Measurements from ENCODE around the gene PFN4.
A peak's percentile ranks its signal among the peaks of the same experiment; 100 is the strongest.

The PFN4 gene

DNA sequence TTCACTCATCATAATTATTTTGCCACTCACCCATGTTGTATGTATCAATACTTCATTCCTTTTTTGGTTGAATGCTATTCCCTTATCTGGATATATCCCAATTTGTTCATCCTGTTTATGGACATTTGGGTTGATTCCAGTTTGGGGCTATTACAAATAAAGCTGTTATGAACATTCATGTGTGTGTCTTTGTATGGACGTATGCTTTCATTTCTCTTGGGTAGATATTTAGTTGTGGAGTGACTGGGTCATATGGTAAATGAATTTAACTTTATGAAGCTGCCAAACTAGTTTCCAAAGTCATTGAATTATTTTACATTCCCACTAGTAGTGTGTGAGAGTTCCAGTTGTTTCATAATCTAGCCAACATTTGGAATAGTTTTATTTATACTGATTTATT is 2.8 kb upstream of the PFN4 start:
- Histone ChIP-seq H3K4me1 (peaks cover 5% of the 10 kb centered on the region), H3K27ac (no peak overlapping the region), H3K4me2 (ENCODE audit: low read length) (no peak overlapping the region), H3K9me3 (ENCODE audit: control insufficient read depth, low read length) (no peaks in the 10 kb centered on the region), H3K79me2 (peaks cover 3% of the 10 kb centered on the region), H3K36me3 (ENCODE audit: control insufficient read depth, insufficient read depth, low read length) (no peaks in the 10 kb centered on the region), H2AFZ (no peak overlapping the region), H3K4me3 (ENCODE audit: low read depth, low read length) (no peak overlapping the region), H3K27me3 (ENCODE audit: control insufficient read depth, insufficient read depth, low read length) (no peaks in the 10 kb centered on the region), H3K9ac (no peak overlapping the region)
- TF ChIP-seq, protein P1, sequence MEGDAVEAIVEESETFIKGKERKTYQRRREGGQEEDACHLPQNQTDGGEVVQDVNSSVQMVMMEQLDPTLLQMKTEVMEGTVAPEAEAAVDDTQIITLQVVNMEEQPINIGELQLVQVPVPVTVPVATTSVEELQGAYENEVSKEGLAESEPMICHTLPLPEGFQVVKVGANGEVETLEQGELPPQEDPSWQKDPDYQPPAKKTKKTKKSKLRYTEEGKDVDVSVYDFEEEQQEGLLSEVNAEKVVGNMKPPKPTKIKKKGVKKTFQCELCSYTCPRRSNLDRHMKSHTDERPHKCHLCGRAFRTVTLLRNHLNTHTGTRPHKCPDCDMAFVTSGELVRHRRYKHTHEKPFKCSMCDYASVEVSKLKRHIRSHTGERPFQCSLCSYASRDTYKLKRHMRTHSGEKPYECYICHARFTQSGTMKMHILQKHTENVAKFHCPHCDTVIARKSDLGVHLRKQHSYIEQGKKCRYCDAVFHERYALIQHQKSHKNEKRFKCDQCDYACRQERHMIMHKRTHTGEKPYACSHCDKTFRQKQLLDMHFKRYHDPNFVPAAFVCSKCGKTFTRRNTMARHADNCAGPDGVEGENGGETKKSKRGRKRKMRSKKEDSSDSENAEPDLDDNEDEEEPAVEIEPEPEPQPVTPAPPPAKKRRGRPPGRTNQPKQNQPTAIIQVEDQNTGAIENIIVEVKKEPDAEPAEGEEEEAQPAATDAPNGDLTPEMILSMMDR (IDR thresholded peaks at IDR 0.05), result no peak

DNA sequence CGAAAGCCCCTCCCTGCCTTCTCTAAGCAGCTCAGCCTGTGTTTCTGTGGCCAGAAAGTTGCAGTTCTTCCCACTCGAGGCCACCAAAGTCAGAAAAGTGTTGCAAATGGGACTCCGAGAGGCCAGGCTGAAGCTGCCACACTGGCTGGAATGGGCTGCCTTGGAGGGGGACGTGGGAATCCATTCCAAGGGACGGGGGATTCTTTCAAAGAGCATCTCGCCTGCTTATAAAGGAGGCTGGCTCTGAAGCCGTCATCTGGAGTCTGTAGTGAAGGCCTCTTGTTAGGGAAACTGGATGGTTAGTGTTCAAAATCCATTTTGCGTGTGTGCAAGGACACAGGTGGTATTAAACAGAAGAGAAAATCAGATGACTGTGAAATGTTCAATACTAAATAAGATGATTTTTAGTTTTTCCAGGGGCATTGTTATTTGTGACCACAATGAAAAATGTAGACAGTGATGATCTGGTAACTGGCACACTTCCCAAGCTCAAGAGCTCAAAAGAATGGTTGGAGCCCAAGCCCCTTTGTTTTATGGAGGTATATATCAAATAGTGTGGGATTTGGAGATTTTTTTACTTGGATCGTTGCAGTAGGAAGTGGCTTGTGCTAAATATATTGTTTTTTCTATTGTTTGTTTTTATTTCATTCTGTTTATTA is 917 bp upstream of the PFN4 start:
- peak overlapping the region; percentile 97 for H2AFZ ChIP-seq
- TF ChIP-seq, protein P1 (IDR thresholded peaks at IDR 0.05), result no peak
- no peak overlapping the region for H3K9ac ChIP-seq
- peak overlapping the region; percentile 73 for H3K4me3 ChIP-seq (ENCODE audit: low read depth, low read length)
- peak overlapping the region; percentile 82 for H3K4me2 ChIP-seq (ENCODE audit: low read length)
- H3K27ac ChIP-seq, result peak overlapping the region; percentile 88
- H3K79me2 ChIP-seq, result peaks cover 2% of the 10 kb centered on the region
- H3K4me1 ChIP-seq, result peaks cover 5% of the 10 kb centered on the region
- no peaks in the 10 kb centered on the region for H3K27me3 ChIP-seq (ENCODE audit: control insufficient read depth, insufficient read depth, low read length)
- H3K9me3 ChIP-seq (ENCODE audit: control insufficient read depth, low read length), result no peaks in the 10 kb centered on the region
- no peaks in the 10 kb centered on the region for H3K36me3 ChIP-seq (ENCODE audit: control insufficient read depth, insufficient read depth, low read length)

DNA sequence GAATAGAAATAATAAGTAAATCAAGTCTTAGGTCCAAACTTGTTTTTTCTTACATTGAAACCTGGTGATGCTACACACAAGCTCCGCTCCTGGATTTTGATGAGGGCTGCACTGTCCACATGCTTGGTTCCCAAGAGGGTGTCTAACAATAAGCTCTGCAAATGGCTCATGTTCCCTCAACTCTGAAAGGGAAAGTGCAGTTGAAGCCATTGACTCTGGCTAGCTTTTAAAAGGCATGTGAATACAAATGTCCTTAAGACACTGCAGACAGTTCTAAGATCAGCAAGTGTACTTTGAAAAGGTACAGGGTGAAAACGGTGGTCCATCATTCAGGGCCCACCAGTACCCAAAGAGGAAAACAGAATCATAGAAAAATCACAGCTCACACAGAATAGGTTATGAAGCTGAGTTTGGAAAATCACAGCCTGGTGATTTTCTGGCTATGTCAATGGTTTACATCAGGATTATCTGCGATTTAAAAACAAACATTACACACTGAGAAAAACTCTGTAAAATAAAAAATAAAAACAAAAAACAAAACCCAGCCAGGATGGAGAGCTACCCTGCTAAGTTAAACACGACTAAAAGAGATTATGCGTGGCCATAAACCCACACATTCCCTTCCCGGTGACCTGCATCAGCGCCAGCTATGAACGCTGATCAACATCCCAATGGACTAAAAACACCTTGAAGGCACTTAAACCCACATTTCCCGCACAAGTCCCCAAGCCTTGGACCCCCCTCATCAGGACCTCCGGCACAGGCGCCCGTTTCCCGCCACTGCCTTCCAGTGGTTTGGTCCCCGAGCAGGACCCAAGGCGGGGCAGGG is 554 bp downstream of the PFN4 start:
- Histone ChIP-seq H3K9ac (peak overlapping the region; percentile 56), H3K79me2 (peaks cover 2% of the 10 kb centered on the region), H2AFZ (peak overlapping the region; percentile 97), H3K27ac (peak overlapping the region; percentile 88), H3K4me2 (ENCODE audit: low read length) (peak overlapping the region; percentile 95), H3K27me3 (ENCODE audit: control insufficient read depth, insufficient read depth, low read length) (no peaks in the 10 kb centered on the region), H3K4me3 (ENCODE audit: low read depth, low read length) (peak overlapping the region; percentile 73), H3K4me1 (peaks cover 5% of the 10 kb centered on the region), H3K9me3 (ENCODE audit: control insufficient read depth, low read length) (no peaks in the 10 kb centered on the region), H3K36me3 (ENCODE audit: control insufficient read depth, insufficient read depth, low read length) (no peaks in the 10 kb centered on the region)
- TF ChIP-seq, protein P1 (IDR thresholded peaks at IDR 0.05), result no peak

DNA sequence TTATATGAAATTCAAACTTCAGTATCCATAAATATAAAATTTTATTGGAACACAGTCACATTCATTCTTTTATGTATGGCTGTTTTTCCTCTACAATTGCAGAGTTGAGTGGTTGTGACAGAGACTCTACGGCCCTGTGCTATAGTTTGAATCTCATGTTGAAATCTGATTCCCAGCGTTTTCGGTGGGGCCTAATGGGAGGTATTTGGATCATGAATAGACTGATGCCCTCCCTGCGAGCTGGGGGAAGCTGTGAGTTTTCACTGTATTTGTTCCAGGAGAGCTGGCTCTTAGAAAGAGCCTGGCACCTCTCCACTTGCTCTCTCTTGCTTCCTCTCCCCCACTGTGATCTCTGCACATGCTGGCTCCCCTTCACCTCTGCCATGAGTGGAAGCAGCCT is 1.7 kb downstream of the PFN4 start:
- Histone ChIP-seq H3K27ac (no peak overlapping the region), H3K4me2 (ENCODE audit: low read length) (no peak overlapping the region), H3K27me3 (ENCODE audit: control insufficient read depth, insufficient read depth, low read length) (no peaks in the 10 kb centered on the region)

More for the DNA sequence above, 1.7 kb downstream of the PFN4 start:
- TF ChIP-seq, protein P1 (IDR thresholded peaks at IDR 0.05), result no peak
- Histone ChIP-seq H2AFZ (no peak overlapping the region), H3K4me3 (ENCODE audit: low read depth, low read length) (no peak overlapping the region), H3K9ac (no peak overlapping the region), H3K9me3 (ENCODE audit: control insufficient read depth, low read length) (no peaks in the 10 kb centered on the region), H3K36me3 (ENCODE audit: control insufficient read depth, insufficient read depth, low read length) (no peaks in the 10 kb centered on the region), H3K79me2 (peaks cover 2% of the 10 kb centered on the region), H3K4me1 (peaks cover 5% of the 10 kb centered on the region)

All from parathyroid adenoma (tissue), 2 donors.